OCI-LY1 (cell line): Measurements from ENCODE around the gene AFAP1L1.

ENCODE experiments used
- H2AFZ ChIP-seq: fragments of 200-600 bp; sonication (generic), shearing (Covaris generic); 2 replicates; pipeline ENCODE4 v1.6.0; 2014; ENCODE audit warnings: antibody characterized with exemption, mild to moderate bottlenecking, low read length
- H3F3A ChIP-seq: fragments of 200-600 bp; sonication (generic), shearing (Covaris generic); 2 replicates; pipeline ENCODE4 v1.6.0; 2014; ENCODE audit warnings: mild to moderate bottlenecking, antibody characterized with exemption, low read length, moderate library complexity; ENCODE audit not compliant: insufficient read depth
- H3K27ac ChIP-seq: fragments of 200-600 bp; sonication (generic); 2 replicates; pipeline ENCODE4 v1.5.1; 2014; ENCODE audit warnings: low read length, mixed run types, mild to moderate bottlenecking, low read depth; ENCODE audit not compliant: poor library complexity, severe bottlenecking
- H3K27me3 ChIP-seq: fragments of 200-600 bp; sonication (generic); 2 replicates; pipeline ENCODE4 v1.6.0; 2014; ENCODE audit warnings: antibody characterized with exemption, mild to moderate bottlenecking, low read length, moderate library complexity; ENCODE audit not compliant: insufficient read depth
- H3K36me3 ChIP-seq: fragments of 200-600 bp; sonication (generic); 2 replicates; pipeline ENCODE4 v1.6.1; 2014; ENCODE audit warnings: mild to moderate bottlenecking, antibody characterized with exemption, low read length, moderate library complexity, mixed read lengths; ENCODE audit not compliant: insufficient read depth
- H3K4me1 ChIP-seq: fragments of 200-600 bp; sonication (generic); 2 replicates; pipeline ENCODE4 v1.5.1; 2014; ENCODE audit warnings: mild to moderate bottlenecking, low read length, moderate library complexity; ENCODE audit not compliant: insufficient read depth, severe bottlenecking
- H3K4me2 ChIP-seq: fragments of 200-600 bp; sonication (generic), shearing (Covaris generic); 2 replicates; pipeline ENCODE4 v1.6.1; 2014; ENCODE audit warnings: low read length
- H3K4me3 ChIP-seq: fragments of 200-600 bp; sonication (generic); 2 replicates; pipeline ENCODE4 v1.5.1; 2014; ENCODE audit warnings: low read length, low read depth, mild to moderate bottlenecking, mixed read lengths; ENCODE audit not compliant: poor library complexity, severe bottlenecking
- H3K79me2 ChIP-seq: fragments of 200-600 bp; shearing (Covaris generic); 2 replicates; pipeline ENCODE4 v1.6.1; 2016; ENCODE audit warnings: mixed run types, low read length, mixed read lengths; ENCODE audit not compliant: insufficient read depth
- H3K9ac ChIP-seq: fragments of 200-600 bp; sonication (generic), shearing (Covaris generic); 2 replicates; pipeline ENCODE4 v1.6.1; 2014; ENCODE audit warnings: mild to moderate bottlenecking, low read length, mixed read lengths
- H3K9me2 ChIP-seq: fragments of 200-600 bp; sonication (generic), shearing (Covaris generic); 2 replicates; pipeline ENCODE4 v1.6.1; 2014; ENCODE audit warnings: low read depth, mild to moderate bottlenecking, low read length, mixed read lengths
- H3K9me3 ChIP-seq: fragments of 200-600 bp; shearing (Covaris generic); 2 replicates; pipeline ENCODE4 v1.6.1; 2014; ENCODE audit warnings: low read length, mixed read lengths
- H4K20me1 ChIP-seq: fragments of 200-600 bp; sonication (generic), shearing (Covaris generic); 2 replicates; pipeline ENCODE4 v1.6.0; 2016; ENCODE audit warnings: mild to moderate bottlenecking, low read length; ENCODE audit not compliant: insufficient read depth
- CTCF ChIP-seq: fragments of 200-600 bp; sonication (generic), shearing (Covaris generic); IDR thresholded peaks from 2 replicates; pipeline ENCODE4 v1.5.1; 2017; ENCODE audit warnings: mild to moderate bottlenecking, antibody characterized with exemption, low read length, moderate library complexity, mixed read lengths
- EZH2 ChIP-seq: fragments of 200-600 bp; sonication (generic), shearing (Covaris generic); IDR thresholded peaks from 2 replicates; pipeline ENCODE4 v1.8.0; 2017; ENCODE audit warnings: borderline replicate concordance, mixed run types, mild to moderate bottlenecking, antibody characterized with exemption, low read length, moderate library complexity, mixed read lengths

Gene AFAP1L1

GRCh38 chr5:149341876-149342275, 70.2 kb downstream of the AFAP1L1 start:
- H3K9ac ChIP-seq = no peak overlapping the region
- H3K9me3 ChIP-seq = no peaks in the 10 kb centered on the region
- no peak overlapping the region for H3K4me3 ChIP-seq

GRCh38 chr5:149344151-149344550, 72.5 kb downstream of the AFAP1L1 start:
- H2AFZ ChIP-seq = no peak overlapping the region

More at GRCh38 chr5:149341876-149342275, 70.2 kb downstream of the AFAP1L1 start:
- TF ChIP-seq EZH2 (no peak), CTCF (no peak)
- Histone ChIP-seq H3K27ac (no peak overlapping the region), H3K36me3 (no peaks in the 10 kb centered on the region), H3K4me1 (peaks cover 18% of the 10 kb centered on the region), H4K20me1 (no peaks in the 10 kb centered on the region), H2AFZ (no peak overlapping the region), H3K27me3 (no peaks in the 10 kb centered on the region), H3F3A (no peaks in the 10 kb centered on the region), H3K9me2 (no peaks in the 10 kb centered on the region), H3K4me2 (no peak overlapping the region), H3K79me2 (peaks cover 11% of the 10 kb centered on the region)

GRCh38 chr5:149345147-149345891, 73.7 kb downstream of the AFAP1L1 start, which contains the start of gene GRPEL2:
Gene GRPEL2 (plus strand): TSS chr5:149345499. CDS start chr5:149345540, 41 bp downstream.
- Histone ChIP-seq H3K4me1 (peaks cover 35% of the 10 kb centered on the region), H3K9ac (peak within 1 kb of the TSS; percentile 93), H3K27me3 (no peaks in the 10 kb centered on the region), H2AFZ (peak within 1 kb of the TSS; percentile 52; the same call in 1 of the 2 replicates), H3K27ac (peak within 1 kb of the TSS; percentile 75), H3F3A (no peaks in the 10 kb centered on the region), H3K4me2 (peak within 1 kb of the TSS; percentile 81), H3K4me3 (peak within 1 kb of the TSS; percentile 88), H3K9me3 (no peaks in the 10 kb centered on the region), H3K79me2 (peaks cover 23% of the 10 kb centered on the region), H4K20me1 (no peaks in the 10 kb centered on the region), H3K36me3 (peaks cover 33% of the 10 kb centered on the region), H3K9me2 (no peaks in the 10 kb centered on the region)
- TF ChIP-seq CTCF (no peak), EZH2 (no peak)

More at GRCh38 chr5:149344151-149344550, 72.5 kb downstream of the AFAP1L1 start:
- Histone ChIP-seq H3K4me3 (peak overlapping the region; percentile 88), H3K36me3 (peaks cover 21% of the 10 kb centered on the region), H3K27me3 (no peaks in the 10 kb centered on the region), H3K27ac (no peak overlapping the region), H3K4me2 (peak overlapping the region; percentile 77), H3K9me3 (no peaks in the 10 kb centered on the region), H4K20me1 (no peaks in the 10 kb centered on the region), H3K4me1 (peaks cover 35% of the 10 kb centered on the region), H3F3A (no peaks in the 10 kb centered on the region), H3K9me2 (no peaks in the 10 kb centered on the region), H3K9ac (peak overlapping the region; percentile 93; the same call in 1 of the 2 replicates), H3K79me2 (peaks cover 23% of the 10 kb centered on the region)
- TF ChIP-seq CTCF (no peak), EZH2 (no peak)
